ENCODE data around the gene RBM17. TPM values are rescaled to one million over a fixed set of nuclear protein-coding genes. Genes with fewer than 3 reads are reported as not detected.
A peak's percentile ranks its signal among the peaks of the same experiment; 100 is the strongest.

Gene RBM17
- total and polyA plus RNA-seq, 10 of the 15 experiments (the other 5 are each of a cell fraction or from before 2014, with no cell fraction given) = 28.4 to 181 (median 83.9) TPM

DNA sequence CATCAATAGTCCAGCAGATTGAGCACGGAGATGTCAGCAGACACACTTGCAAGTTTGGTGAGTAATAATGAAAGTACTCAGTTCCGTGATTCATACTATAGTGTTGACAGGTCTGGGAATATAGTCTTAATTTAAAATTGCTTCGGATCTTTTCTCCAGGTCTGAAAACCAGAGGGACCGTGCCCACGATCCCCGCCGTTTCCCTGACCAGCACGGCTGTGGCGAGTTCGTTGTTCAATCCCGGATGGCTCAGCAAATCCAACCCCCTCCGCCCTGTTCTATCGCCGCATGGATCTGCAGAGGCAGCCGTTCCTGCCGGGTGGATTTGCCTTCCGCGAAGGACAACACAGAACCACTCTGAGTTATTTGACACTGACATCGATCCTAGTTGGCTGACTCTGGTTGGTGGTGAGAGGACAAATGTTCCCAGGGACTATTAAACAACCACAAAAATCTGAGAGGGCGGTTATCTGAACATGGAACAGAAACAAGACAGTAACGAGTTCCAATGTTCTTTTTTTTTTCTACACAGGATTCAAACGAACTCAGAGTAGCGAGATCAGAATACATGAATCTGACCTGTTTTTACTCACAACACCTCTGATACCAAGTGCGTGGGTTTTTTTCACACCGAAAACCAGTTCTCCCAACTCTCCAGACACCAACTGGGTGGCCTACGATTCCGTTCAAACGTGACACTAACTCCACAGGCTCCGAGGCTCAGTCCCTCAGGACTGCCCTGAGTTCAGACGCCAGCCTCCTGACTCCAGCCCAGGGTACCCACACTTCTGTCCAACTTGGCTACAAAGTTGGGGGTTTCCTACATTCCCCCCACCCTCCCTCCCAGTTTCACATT lies 52.7 kb downstream of the RBM17 start (continued):
- TF ChIP-seq RFX5 (IDR thresholded peaks at IDR 0.05; ENCODE audit: low read depth, low read length) = no peak
- no peak; the same call in 1 of the 2 replicates for TF ChIP-seq SMC3 (IDR thresholded peaks at IDR 0.05; ENCODE audit: borderline replicate concordance, low read length)
- TF ChIP-seq, protein P1, sequence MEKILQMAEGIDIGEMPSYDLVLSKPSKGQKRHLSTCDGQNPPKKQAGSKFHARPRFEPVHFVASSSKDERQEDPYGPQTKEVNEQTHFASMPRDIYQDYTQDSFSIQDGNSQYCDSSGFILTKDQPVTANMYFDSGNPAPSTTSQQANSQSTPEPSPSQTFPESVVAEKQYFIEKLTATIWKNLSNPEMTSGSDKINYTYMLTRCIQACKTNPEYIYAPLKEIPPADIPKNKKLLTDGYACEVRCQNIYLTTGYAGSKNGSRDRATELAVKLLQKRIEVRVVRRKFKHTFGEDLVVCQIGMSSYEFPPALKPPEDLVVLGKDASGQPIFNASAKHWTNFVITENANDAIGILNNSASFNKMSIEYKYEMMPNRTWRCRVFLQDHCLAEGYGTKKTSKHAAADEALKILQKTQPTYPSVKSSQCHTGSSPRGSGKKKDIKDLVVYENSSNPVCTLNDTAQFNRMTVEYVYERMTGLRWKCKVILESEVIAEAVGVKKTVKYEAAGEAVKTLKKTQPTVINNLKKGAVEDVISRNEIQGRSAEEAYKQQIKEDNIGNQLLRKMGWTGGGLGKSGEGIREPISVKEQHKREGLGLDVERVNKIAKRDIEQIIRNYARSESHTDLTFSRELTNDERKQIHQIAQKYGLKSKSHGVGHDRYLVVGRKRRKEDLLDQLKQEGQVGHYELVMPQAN (conservative IDR thresholded peaks at IDR 0.05) = 0 out of 2 replicates have a peak, but pooled peaks have one; percentile 34
- no peak; the same call in none of the 2 replicates for TF ChIP-seq NBN (IDR thresholded peaks at IDR 0.05)
- no peak for TF ChIP-seq ZNF622 (IDR thresholded peaks at IDR 0.05)
- peak; percentile 90 for TF ChIP-seq CBX5 (IDR thresholded peaks at IDR 0.05; ENCODE audit: low read depth)
- peak; percentile 77 for TF ChIP-seq CREM (IDR thresholded peaks at IDR 0.05; ENCODE audit: low read depth)
- TF ChIP-seq SIN3A (IDR thresholded peaks at IDR 0.05; ENCODE audit: low read depth, low read length) = no peak
- TF ChIP-seq SUPT20H (IDR thresholded peaks at IDR 0.05; ENCODE audit: borderline replicate concordance, control insufficient read depth, low read depth, low read length) = no peak
- no peak for TF ChIP-seq CEBPB (IDR thresholded peaks at IDR 0.05; ENCODE audit: borderline replicate concordance in 1 of 2, low read depth in 2 of 2, low read length in 2 of 2)
- TF ChIP-seq RELA (IDR thresholded peaks at IDR 0.05; ENCODE audit: borderline replicate concordance, partially characterized antibody) = peak; percentile 57
- TF ChIP-seq, protein P2, sequence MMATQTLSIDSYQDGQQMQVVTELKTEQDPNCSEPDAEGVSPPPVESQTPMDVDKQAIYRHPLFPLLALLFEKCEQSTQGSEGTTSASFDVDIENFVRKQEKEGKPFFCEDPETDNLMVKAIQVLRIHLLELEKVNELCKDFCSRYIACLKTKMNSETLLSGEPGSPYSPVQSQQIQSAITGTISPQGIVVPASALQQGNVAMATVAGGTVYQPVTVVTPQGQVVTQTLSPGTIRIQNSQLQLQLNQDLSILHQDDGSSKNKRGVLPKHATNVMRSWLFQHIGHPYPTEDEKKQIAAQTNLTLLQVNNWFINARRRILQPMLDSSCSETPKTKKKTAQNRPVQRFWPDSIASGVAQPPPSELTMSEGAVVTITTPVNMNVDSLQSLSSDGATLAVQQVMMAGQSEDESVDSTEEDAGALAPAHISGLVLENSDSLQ (IDR thresholded peaks at IDR 0.05) = peak; percentile 82
- peak; percentile 100 for TF ChIP-seq DPF2 (IDR thresholded peaks at IDR 0.05)
- no peak for TF ChIP-seq CHD1 (IDR thresholded peaks at IDR 0.05; ENCODE audit: low read depth, low read length)
- TF ChIP-seq SPI1 (IDR thresholded peaks at IDR 0.05; ENCODE audit: borderline replicate concordance, insufficient read depth, low read depth, low read length) = peak; percentile 99
- TF ChIP-seq, protein P3, sequence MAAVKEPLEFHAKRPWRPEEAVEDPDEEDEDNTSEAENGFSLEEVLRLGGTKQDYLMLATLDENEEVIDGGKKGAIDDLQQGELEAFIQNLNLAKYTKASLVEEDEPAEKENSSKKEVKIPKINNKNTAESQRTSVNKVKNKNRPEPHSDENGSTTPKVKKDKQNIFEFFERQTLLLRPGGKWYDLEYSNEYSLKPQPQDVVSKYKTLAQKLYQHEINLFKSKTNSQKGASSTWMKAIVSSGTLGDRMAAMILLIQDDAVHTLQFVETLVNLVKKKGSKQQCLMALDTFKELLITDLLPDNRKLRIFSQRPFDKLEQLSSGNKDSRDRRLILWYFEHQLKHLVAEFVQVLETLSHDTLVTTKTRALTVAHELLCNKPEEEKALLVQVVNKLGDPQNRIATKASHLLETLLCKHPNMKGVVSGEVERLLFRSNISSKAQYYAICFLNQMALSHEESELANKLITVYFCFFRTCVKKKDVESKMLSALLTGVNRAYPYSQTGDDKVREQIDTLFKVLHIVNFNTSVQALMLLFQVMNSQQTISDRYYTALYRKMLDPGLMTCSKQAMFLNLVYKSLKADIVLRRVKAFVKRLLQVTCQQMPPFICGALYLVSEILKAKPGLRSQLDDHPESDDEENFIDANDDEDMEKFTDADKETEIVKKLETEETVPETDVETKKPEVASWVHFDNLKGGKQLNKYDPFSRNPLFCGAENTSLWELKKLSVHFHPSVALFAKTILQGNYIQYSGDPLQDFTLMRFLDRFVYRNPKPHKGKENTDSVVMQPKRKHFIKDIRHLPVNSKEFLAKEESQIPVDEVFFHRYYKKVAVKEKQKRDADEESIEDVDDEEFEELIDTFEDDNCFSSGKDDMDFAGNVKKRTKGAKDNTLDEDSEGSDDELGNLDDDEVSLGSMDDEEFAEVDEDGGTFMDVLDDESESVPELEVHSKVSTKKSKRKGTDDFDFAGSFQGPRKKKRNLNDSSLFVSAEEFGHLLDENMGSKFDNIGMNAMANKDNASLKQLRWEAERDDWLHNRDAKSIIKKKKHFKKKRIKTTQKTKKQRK (IDR thresholded peaks at IDR 0.05; ENCODE audit: low read depth, low read length) = no peak
- TF ChIP-seq, protein P4, sequence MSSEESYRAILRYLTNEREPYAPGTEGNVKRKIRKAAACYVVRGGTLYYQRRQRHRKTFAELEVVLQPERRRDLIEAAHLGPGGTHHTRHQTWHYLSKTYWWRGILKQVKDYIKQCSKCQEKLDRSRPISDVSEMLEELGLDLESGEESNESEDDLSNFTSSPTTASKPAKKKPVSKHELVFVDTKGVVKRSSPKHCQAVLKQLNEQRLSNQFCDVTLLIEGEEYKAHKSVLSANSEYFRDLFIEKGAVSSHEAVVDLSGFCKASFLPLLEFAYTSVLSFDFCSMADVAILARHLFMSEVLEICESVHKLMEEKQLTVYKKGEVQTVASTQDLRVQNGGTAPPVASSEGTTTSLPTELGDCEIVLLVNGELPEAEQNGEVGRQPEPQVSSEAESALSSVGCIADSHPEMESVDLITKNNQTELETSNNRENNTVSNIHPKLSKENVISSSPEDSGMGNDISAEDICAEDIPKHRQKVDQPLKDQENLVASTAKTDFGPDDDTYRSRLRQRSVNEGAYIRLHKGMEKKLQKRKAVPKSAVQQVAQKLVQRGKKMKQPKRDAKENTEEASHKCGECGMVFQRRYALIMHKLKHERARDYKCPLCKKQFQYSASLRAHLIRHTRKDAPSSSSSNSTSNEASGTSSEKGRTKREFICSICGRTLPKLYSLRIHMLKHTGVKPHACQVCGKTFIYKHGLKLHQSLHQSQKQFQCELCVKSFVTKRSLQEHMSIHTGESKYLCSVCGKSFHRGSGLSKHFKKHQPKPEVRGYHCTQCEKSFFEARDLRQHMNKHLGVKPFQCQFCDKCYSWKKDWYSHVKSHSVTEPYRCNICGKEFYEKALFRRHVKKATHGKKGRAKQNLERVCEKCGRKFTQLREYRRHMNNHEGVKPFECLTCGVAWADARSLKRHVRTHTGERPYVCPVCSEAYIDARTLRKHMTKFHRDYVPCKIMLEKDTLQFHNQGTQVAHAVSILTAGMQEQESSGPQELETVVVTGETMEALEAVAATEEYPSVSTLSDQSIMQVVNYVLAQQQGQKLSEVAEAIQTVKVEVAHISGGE (CRISPR knock-in tag; IDR thresholded peaks at IDR 0.05) = no peak
- no peak for TF ChIP-seq RBBP5 (conservative IDR thresholded peaks at IDR 0.05)
- 0 out of 2 replicates have a peak, but pooled peaks have one; percentile 23 for TF ChIP-seq CHD2 (IDR thresholded peaks at IDR 0.05; ENCODE audit: borderline replicate concordance, low read depth, low read length)
